HG03159 (cell line): ENCODE data around the gene FIG4.

Experiments
- ATAC-seq: cut with Tn5 transposase; IDR thresholded peaks from one replicate; pipeline ENCODE4 v1.9.1; 2021; ENCODE audit warnings: mild to moderate bottlenecking, moderate library complexity; ENCODE audit not compliant: unreplicated experiment

FIG4 gene

DNA sequence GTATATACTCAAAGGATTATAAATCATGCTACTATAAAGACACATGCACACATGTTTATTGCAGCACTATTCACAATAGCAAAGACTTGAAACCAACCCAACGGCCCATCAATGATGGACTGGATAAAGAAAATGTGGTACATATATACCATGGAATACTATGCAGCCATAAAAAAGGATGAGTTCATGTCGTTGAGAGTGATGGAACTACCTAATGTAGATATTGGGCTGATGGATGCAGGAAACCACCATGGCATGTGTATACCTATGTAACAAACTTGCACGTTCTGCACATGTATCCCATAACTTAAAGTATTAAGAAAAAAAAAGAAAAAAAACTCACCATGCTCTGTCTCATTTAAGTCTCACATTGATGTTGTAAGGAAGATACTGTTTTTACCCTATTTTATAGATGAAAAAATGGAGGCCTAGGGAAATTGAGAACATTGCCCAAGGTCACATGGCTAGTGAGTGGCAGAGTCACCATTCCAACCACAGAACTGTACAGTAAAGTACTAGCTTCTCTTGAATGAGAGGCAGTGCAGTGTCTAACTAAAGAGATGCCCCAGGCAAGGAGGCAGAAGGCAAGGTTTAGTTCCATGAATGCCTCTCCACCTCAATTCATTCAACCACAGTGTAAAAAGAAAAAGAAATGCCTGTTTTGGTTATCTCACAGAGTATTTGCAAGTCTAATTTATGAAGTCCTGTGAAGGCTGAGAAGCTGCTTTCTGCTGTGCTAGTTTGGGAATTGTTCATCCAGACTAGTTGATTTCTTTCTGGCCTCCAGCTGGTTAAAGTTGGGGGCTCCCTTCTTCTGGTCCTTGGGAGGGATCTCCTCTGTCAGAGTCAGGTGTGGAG lies 68.2 kb downstream of the FIG4 start:
- ATAC-seq = no peak

DNA sequence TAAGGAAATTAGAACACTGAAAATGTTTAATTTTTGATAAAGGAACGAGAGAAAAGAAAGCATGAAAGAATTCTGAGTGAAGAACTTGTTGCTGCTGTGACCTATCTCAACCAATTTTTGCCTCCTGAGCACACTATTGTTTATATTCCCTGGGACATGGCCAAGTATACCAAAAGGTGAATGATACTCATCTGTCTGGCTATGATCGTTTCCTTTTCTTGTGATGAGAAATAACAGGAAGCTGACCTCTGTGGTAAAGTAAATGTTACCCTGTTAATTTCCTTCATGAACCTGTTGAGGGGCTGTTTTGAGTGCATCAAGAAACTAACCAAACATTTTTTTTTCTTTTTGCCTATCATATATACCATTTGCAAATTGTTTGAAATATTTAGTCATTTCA lies 69.1 kb downstream of the FIG4 start:
- ATAC-seq = no peak

DNA sequence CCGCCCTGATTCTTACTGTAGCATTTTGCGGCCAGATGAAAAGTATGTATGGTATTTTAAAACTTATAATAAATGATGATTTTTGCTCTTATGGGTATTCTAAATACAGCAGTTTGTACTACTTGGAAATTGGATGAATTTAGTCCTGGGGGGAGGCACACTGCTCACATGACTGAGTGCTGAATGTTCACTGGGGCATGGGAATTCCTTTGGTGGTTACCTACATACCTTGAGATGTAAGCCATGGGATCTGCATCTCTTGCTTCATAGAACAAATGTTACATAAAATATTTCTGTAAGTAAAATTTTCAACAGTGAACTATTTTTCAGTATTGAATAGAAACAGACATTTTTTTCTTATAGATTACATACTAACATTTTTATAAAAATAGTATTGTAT lies 71.1 kb downstream of the FIG4 start:
- no peak for ATAC-seq

DNA sequence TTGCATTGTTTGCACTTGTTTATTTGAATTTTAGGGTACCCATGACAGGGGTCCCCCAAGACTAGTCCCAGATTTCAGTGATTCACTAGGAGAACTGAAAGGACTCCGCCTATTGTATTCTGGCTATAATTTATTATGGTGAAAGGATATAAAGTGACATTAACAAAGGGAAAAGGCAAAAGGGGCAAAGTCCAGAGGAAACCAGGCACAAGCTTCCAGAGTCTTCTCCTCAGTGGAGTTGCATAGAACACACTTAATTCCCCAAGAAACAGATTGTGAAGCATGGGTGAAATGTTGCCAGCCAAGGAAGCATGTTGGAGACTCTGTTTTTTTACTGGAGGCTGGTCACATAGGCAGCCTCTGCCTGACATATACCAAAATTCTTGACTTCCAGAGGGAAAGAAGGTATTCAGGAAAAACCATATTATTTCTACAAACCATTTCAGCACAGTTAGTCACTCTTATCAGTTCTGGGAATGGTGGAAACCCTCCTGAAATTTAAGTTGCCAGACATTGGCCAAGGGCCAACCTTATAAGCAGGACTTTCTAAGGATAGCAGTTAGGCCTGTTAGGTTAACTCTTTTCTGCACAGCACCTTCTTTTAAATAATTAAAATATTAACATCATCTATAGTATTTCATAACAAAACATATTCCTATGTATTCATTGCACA lies 71.8 kb downstream of the FIG4 start:
- ATAC-seq = no peak

- ATAC-seq = no peak
Measured at GRCh38 chr6:109766167-109766566, 75.1 kb downstream of the FIG4 start.

GRCh38 chr6:109767961-109768360 lies 76.9 kb downstream of the FIG4 start:
- no peak for ATAC-seq

GRCh38 chr6:109768485-109768884 lies 77.4 kb downstream of the FIG4 start:
- no peak for ATAC-seq

GRCh38 chr6:109769213-109769612 lies 78.1 kb downstream of the FIG4 start:
- ATAC-seq = no peak

DNA sequence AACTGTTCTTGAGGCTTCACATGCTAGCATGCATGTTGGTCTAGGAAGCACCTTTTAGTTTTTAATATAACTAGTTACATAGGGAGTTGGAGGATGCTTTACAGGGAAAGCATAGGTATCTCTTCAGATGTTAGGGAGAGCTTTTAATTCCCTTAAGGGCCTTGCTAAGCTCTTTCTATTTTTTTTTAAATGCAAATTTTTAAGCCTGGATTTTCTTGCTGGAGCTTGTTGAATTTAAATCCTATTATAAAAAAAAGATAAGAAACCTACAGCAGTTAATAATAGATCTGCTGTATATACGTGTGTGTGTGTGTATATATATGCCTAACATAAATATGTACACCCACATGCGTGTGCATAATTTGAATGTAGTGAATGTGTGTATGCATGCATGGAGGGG lies 79.0 kb downstream of the FIG4 start:
- no peak for ATAC-seq

- no peak for ATAC-seq
Measured at GRCh38 chr6:109770779-109771178, 79.7 kb downstream of the FIG4 start.

- ATAC-seq = peak; percentile 55
Measured at GRCh38 chr6:109771939-109772755, 81.1 kb downstream of the FIG4 start.

- no peak for ATAC-seq
Measured at GRCh38 chr6:109772883-109773431, 81.9 kb downstream of the FIG4 start.

- no peak for ATAC-seq
Measured at GRCh38 chr6:109781001-109781400, 89.9 kb downstream of the FIG4 start.

GRCh38 chr6:109782491-109782999 lies 91.4 kb downstream of the FIG4 start:
- no peak for ATAC-seq

DNA sequence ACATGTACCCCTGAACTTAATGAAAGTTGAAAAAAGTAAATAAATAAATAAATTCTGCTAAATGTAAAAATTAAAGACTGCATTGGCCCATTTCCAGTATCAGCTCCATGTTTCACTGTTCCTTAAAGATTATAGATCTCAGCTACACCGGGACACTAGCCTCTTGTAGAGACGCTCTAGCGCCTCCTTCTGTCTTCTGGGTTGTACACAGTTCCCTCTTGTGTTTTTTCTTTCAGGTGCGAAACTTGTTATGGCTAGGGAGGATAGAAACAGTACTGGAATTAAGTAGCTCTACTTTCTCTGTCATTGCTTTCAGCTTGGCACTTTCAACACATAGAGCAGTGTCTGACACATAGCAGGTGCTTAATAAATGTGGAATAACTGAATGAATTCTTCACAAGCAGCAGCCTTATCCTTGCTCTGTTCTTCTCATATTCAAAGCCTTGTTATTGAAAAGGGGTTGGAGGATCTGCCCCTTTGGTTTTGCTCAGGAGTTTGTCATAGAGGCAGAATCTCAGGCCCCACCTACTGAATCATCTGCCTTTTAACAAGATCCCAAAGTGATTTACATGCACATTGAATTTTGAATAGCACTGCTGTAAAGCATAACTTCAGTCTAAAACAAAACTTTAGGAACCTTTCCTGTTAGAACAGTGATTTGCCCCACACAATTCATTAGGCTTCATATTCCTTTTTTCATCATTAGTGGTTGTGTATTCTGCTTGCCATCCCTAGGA lies 92.3 kb downstream of the FIG4 start:
- no peak for ATAC-seq

DNA sequence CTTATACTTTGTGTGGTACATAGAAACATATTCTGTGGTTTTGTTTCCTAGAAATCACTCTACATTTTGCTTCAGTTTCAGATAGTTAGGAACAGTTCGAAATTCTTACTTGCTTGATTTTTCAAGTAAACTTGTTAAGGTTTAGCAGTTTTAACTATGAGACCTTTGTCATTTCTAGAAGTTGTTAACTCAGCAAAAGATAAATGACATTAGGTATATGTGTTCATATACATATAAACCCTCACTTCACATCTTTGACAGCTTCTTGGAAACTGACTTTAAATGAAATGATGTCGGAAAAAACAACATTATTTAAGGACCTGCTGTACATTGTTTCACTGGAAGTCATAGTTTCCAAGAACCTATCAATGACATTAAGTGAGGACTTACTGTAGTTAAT lies 96.2 kb downstream of the FIG4 start:
- ATAC-seq = no peak

GRCh38 chr6:109788687-109789086 lies 97.6 kb downstream of the FIG4 start:
- ATAC-seq = no peak

DNA sequence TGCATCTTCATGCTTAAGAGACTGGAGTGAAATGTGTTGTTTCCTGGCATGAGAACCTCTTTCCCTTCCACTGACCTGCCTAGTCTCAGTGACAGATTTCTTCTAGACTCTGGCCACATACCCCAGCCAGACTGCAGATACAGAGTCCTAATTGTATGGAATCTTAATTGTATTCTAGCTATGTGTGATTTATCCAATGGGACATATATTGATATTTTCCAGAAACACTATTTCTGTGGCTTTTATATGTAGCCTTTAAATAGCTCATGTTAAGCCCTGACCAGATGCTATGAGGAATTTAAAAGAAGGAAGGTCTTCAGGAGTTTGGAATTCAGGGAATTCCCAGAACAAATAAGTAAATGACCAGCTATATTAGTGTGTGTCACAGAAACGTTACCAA lies 99.0 kb downstream of the FIG4 start:
- ATAC-seq = no peak

DNA sequence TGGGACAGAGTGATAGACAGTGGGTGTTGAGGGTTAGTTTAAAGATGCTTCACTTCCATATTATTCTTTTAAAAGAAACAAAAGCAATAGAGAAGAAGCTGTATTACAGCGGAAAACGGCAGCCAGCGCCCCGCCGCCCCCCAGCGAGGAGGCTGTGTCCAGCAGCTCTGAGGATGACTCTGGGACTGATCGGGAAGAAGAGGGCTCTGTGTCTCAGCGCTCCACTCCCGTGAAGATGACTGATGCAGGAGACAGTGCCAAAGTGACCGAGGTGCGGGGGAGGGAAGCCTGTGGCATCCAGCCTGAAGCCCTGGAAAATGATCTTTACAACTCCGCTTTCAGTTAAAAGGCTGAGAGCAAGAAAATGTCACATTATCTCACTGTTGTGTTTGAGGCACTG lies 100.2 kb downstream of the FIG4 start:
- no peak for ATAC-seq

- ATAC-seq = no peak
Measured at GRCh38 chr6:109793021-109793420, 101.9 kb downstream of the FIG4 start.
